CD4-positive, CD25-positive, alpha-beta regulatory T cell (primary cell): Measurements from ENCODE around the gene C1orf159. TPM values are rescaled to one million over a fixed set of nuclear protein-coding genes. Genes with fewer than 3 reads are reported as not detected.
"Not testable (repeated sequence)": the region's sequence is repeated elsewhere in the genome, so short reads cannot be mapped to it uniquely, and the experiment has no call there.

Experiments used
- ATAC-seq, 2 donors: fragments of 150-1000 bp; cut with Tn5 transposase; one replicate each; pipeline ENCODE4 v1.10.0; 2021; ENCODE audit warnings: low read depth in 2 of 2, moderate number of reproducible peaks in 2 of 2, moderate library complexity in 1 of 2
- DNase-seq, 3 donors: peaks; one replicate each; pipeline versions ENCODE4 v3.0.0 to v3.0.0-alpha.2; 2012 to 2022; ENCODE audit warnings: mixed read lengths in 1 of 3
- H3K27ac ChIP-seq: one replicate; pipeline ENCODE4 v1.7.0; 2013; ENCODE audit warnings: mild to moderate bottlenecking, low read length; ENCODE audit not compliant: insufficient read depth, poor library complexity, severe bottlenecking
- H3K27me3 ChIP-seq: one replicate; pipeline ENCODE4 v1.7.0; 2013; ENCODE audit warnings: low read length; ENCODE audit not compliant: control insufficient read depth, insufficient read depth
- H3K36me3 ChIP-seq: one replicate; pipeline ENCODE4 v1.7.0; 2013; ENCODE audit warnings: mild to moderate bottlenecking, low read length, moderate library complexity; ENCODE audit not compliant: control insufficient read depth, insufficient read depth
- H3K4me1 ChIP-seq: 2 replicates; pipeline ENCODE4 v1.7.0; 2013; ENCODE audit warnings: mild to moderate bottlenecking, low read length; ENCODE audit not compliant: insufficient read depth, control insufficient read depth, poor library complexity, severe bottlenecking
- H3K4me3 ChIP-seq: one replicate; pipeline ENCODE4 v1.7.0; 2013; ENCODE audit warnings: low read depth, mild to moderate bottlenecking, low read length, moderate library complexity
- H3K9me3 ChIP-seq, 2 experiments: 1 replicate in 1 of 2; 2 replicates in 1 of 2; pipeline ENCODE4 v1.7.0; 2013; ENCODE audit warnings: low read length in 2 of 2, mild to moderate bottlenecking in 1 of 2, moderate library complexity in 1 of 2; ENCODE audit not compliant: control insufficient read depth in 2 of 2
- H3K27ac Mint-ChIP-seq, 3 donors: one replicate each; pipeline ENCODE4 v1.8.0; 2020 to 2022; ENCODE audit warnings: mild to moderate bottlenecking in 3 of 3, mixed read lengths in 3 of 3, moderate library complexity in 2 of 3
- H3K27me3 Mint-ChIP-seq: one replicate; pipeline ENCODE4 v1.8.0; 2022; ENCODE audit warnings: mild to moderate bottlenecking, mixed read lengths
- H3K36me3 Mint-ChIP-seq: one replicate; pipeline ENCODE4 v1.8.0; 2020; ENCODE audit warnings: mixed read lengths
- H3K4me1 Mint-ChIP-seq, 4 donors: one replicate each; pipeline ENCODE4 v1.8.0; 2020 to 2022; ENCODE audit warnings: mixed read lengths in 4 of 4, mild to moderate bottlenecking in 1 of 4
- H3K4me3 Mint-ChIP-seq, 4 donors: one replicate each; pipeline ENCODE4 v1.8.0; 2020 to 2022; ENCODE audit warnings: mild to moderate bottlenecking in 4 of 4, mixed read lengths in 4 of 4, moderate library complexity in 3 of 4
- H3K9me3 Mint-ChIP-seq, 7 donors: one replicate each; pipeline ENCODE4 v1.8.0; 2020 to 2022; ENCODE audit warnings: mixed read lengths in 7 of 7, mild to moderate bottlenecking in 3 of 7, moderate library complexity in 2 of 7
- polyA plus RNA-seq, 4 donors: library from polyadenylated mRNA; unstranded; fragments of 300-500 nt; fragmentation: Illumina TruSeq; gene quantifications; one replicate each; pipeline ENCODE4 v1.2.3, GENCODE V29; 2021
- total RNA-seq: library from RNA; stranded (reverse); gene quantifications from one replicate; pipeline ENCODE4 v1.2.3, GENCODE V29; 2022

Gene C1orf159
- total and polyA plus RNA-seq, 5 donors from 2014 or later, result 3.0 to 20.0 (median 4.9) TPM

DNA sequence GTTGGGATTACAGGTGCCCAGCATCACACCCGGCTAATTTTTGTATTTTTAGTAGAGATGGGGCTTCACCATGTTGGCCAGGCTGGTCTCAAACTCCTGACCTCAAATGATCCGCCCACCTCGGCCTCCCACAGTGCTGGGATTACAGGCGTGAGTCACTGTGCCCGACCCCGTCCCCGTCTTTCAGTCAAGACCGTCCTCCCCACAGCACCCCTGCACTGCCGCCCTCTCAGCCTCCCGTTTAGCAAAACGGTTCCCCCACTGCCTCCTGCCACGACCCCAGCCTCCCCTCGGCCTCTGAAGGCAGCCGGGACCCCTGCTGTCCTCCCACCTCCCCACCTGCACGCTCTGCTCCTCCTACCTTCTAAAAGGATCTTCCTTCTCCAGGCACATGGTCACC lies 26.5 kb upstream of the C1orf159 start:
- not testable (repeated sequence) for DNase-seq, H3K4me3 ChIP-seq, H3K27me3 Mint-ChIP-seq, H3K27me3 ChIP-seq, H3K36me3 Mint-ChIP-seq, H3K36me3 ChIP-seq, ATAC-seq, H3K27ac ChIP-seq, H3K4me3 Mint-ChIP-seq, H3K9me3 Mint-ChIP-seq, H3K9me3 ChIP-seq
- Mint-ChIP-seq H3K4me1 (peaks cover 0 to 27% (median 8%) of the 10 kb centered on the region in 4 donors), H3K27ac (peak overlapping the region in 1 of 3 donors; percentile 12)
- H3K4me1 ChIP-seq, result peaks cover 33% of the 10 kb centered on the region

DNA sequence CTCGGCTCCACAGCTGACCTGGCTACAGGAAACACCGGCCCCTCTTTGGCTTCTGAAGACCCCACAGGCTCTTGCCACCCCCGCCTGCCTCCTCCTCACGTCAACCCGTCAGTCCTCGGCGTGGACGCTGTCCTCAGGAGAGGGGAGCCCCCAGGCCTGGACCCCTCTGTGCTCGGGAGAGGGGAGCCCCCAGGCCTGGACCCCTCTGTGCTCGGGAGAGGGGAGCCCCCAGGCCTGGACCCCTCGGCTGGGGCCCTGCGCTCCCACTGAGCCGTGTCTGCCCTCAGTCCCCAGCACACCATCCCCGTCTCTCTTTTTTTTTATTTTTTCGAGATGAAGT lies 26.0 kb upstream of the C1orf159 start:
- no peak overlapping the region for H3K4me3 ChIP-seq
- Mint-ChIP-seq H3K27ac (no peak overlapping the region), H3K36me3 (no peaks in the 10 kb centered on the region), H3K4me1 (peaks cover 0 to 28% (median 9%) of the 10 kb centered on the region in 4 donors), H3K9me3 (no peaks in the 10 kb centered on the region), H3K4me3 (no peak overlapping the region), H3K27me3 (no peaks in the 10 kb centered on the region)
- ATAC-seq, result no peak
- no peak overlapping the region for H3K27ac ChIP-seq
- H3K36me3 ChIP-seq, result no peaks in the 10 kb centered on the region
- H3K27me3 ChIP-seq, result no peaks in the 10 kb centered on the region
- no peaks in the 10 kb centered on the region for H3K9me3 ChIP-seq
- peaks cover 36% of the 10 kb centered on the region for H3K4me1 ChIP-seq
- DNase-seq, result no peak

DNA sequence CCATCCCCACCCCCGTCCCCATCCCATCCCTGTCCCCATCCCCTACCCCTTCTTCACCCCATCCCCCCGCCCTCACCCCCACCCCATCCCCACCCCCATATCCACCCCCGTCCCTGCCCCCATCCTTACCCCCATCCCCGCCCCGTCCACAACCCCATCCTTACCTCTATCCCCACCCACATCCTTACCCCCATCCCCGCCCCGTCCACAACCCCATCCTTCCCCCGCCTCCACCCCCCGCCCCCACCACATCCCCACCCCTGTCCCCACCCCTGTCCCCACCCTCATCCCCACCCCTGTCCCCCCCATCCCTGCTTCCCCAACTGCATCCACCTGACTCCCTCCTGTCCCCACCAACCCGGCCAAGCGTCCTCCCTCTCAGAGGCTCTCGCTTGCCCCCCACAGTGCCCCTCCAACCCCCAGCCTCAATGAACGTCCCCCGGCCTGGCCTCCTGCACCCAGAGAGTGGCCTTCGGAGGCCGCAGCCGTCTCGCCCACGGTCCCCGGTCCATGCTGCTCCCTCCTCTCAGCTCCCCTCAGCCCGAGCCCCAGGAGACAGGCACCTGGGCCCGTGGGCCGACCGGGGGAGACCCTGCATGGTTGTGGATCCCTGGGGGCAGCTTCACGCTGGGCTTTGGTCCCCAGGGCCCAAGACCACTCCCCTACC lies 25.5 kb upstream of the C1orf159 start:
- Histone ChIP-seq H3K27ac (no peak overlapping the region), H3K27me3 (no peaks in the 10 kb centered on the region), H3K36me3 (no peaks in the 10 kb centered on the region), H3K4me1 (peaks cover 41% of the 10 kb centered on the region), H3K9me3 (no peaks in the 10 kb centered on the region), H3K4me3 (no peak overlapping the region)
- no peak overlapping the region for H3K27ac Mint-ChIP-seq
- H3K4me3 Mint-ChIP-seq, result peak overlapping the region in 1 of 4 donors; percentile 7
- no peaks in the 10 kb centered on the region for H3K27me3 Mint-ChIP-seq
- H3K4me1 Mint-ChIP-seq, result peaks cover 0 to 30% (median 9%) of the 10 kb centered on the region in 4 donors
- no peaks in the 10 kb centered on the region for H3K36me3 Mint-ChIP-seq
- DNase-seq, result no peak
- no peak for ATAC-seq
- H3K9me3 Mint-ChIP-seq, result peaks cover 0 to under 1% (median 0%) of the 10 kb centered on the region in 7 donors

DNA sequence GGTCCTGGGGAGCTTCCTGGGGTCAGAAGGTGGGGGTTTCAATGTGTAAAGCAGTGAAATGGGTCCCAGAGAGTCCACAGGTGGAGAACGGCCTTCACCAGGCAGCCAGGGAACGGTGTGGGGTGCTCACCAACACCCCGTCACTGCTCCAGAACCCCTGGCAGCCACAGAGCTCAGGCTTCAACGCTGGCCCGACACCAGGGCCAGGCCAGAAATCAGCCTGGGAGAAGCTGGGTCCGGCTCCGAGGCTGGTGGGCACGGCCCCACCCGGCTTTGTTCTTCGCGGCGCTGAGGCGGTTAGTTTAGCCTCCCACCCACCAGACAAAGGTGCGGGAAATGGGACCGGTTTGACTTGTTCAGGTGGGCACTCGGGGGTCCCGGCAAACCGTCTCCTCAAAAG lies 24.8 kb upstream of the C1orf159 start:
- Histone ChIP-seq H3K36me3 (no peaks in the 10 kb centered on the region), H3K4me1 (peaks cover 46% of the 10 kb centered on the region), H3K27me3 (no peaks in the 10 kb centered on the region), H3K9me3 (no peaks in the 10 kb centered on the region), H3K27ac (no peak overlapping the region), H3K4me3 (no peak overlapping the region)
- Mint-ChIP-seq H3K4me1 (peaks cover 0 to 33% (median 10%) of the 10 kb centered on the region in 4 donors), H3K36me3 (no peaks in the 10 kb centered on the region), H3K9me3 (peaks cover 0 to 2% (median 0%) of the 10 kb centered on the region in 7 donors), H3K27me3 (no peaks in the 10 kb centered on the region), H3K4me3 (no peak overlapping the region), H3K27ac (no peak overlapping the region)
- ATAC-seq (no peak), DNase-seq (no peak)

DNA sequence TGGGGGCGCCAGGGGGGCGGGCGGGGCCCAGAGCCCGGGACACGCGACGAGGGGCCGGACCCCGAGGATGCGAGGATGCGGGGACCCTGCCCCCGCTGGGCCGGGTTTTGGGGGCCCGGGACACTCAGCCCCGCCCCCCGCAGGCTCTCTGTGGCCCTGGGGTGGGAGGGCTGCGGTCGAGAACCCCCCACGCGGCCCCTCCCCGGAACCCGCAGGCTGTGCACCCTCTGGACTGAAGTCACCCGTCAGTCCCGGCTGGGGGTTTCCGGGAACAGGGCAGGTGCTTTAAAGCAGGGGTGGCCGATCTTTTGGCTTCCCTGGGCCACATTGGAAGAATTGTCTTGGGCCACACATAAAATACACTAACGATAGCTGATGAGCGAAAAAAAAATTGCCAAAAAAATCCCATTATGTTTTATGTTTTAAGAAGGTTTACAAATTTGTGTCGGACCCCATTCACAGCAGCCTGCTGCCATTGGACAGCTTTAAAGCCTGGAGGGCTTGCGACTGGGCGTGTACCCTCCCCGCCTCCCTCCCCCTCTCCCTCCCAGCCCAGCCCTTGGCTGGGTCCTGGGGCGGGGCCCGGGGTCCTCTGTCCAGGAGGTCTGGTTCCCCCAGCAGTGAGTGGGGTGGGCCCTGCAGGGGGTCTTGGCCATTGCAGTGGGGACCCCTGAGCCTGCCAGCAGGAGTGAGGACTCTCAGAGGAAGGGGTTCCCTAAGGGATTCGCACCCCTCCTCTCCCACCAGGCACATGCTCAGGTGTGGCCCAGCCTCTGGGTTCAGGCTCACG lies 21.6 kb upstream of the C1orf159 start:
- peaks cover 0 to 19% (median 7%) of the 10 kb centered on the region in 4 donors for H3K4me1 Mint-ChIP-seq
- DNase-seq, result peak; percentile 63 to 77 (median 64)
- H3K4me1 ChIP-seq, result peaks cover 23% of the 10 kb centered on the region
- no peak overlapping the region for H3K4me3 ChIP-seq
- peak overlapping the region; percentile 61 for H3K27ac ChIP-seq
- H3K9me3 Mint-ChIP-seq, result peaks cover 0 to 2% (median 0%) of the 10 kb centered on the region in 7 donors
- peak; percentile 72 to 74 for ATAC-seq
- peak overlapping the region in 2 of 3 donors; percentile 85 to 92 for H3K27ac Mint-ChIP-seq
- H3K4me3 Mint-ChIP-seq, result peak overlapping the region; percentile 71 to 82 (median 78)
- H3K27me3 Mint-ChIP-seq, result no peaks in the 10 kb centered on the region
- no peaks in the 10 kb centered on the region for H3K36me3 Mint-ChIP-seq
- H3K36me3 ChIP-seq, result no peaks in the 10 kb centered on the region
- no peaks in the 10 kb centered on the region for H3K27me3 ChIP-seq
- H3K9me3 ChIP-seq, result no peaks in the 10 kb centered on the region

DNA sequence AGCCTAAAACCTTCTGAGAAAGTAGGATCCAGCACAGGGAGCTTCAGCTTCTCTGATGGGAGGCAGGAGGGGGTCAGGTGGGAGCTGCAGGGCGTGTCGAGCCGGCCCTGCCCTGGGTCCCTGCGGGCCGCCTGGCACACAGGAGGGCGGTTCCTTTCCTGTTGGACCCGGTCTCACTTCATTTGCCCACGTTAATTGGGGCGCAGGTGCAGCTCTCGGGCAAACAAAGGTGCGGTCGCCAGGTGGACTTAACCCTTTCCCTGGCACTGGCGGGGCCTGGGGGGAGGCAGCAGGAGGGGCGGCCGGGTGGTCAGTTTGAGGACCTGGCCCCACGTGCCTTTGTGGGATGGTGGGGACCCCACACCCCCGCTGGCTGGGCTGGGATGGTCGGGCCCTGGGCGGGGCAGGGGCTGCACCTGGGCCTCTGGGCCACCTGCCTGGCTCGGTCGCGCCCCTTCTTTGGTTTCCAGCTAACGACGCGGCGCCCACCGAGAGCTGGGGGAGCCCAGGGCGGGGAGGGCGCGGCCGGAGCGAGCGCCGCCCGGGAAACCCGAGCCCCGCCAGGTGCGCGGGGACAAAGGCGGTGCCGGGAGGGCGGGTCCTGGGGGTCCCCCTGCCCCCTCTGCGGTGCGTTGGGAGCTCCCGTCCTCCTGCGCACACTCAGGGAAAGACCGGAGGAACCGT lies 20.8 kb upstream of the C1orf159 start:
- peak overlapping the region in 1 of 3 donors; percentile 94 for H3K27ac Mint-ChIP-seq
- peak overlapping the region; percentile 61 for H3K27ac ChIP-seq
- H3K9me3 ChIP-seq, result no peaks in the 10 kb centered on the region
- peak in 1 of 2 donors; percentile 12 for ATAC-seq
- peaks cover 23% of the 10 kb centered on the region for H3K4me1 ChIP-seq
- H3K4me3 ChIP-seq, result no peak overlapping the region
- peaks cover 0 to 2% (median 0%) of the 10 kb centered on the region in 7 donors for H3K9me3 Mint-ChIP-seq
- no peaks in the 10 kb centered on the region for H3K27me3 ChIP-seq
- H3K36me3 Mint-ChIP-seq, result no peaks in the 10 kb centered on the region
- peak overlapping the region in 2 of 4 donors; percentile 56 to 58 for H3K4me3 Mint-ChIP-seq
- no peak for DNase-seq
- H3K27me3 Mint-ChIP-seq, result no peaks in the 10 kb centered on the region
- no peaks in the 10 kb centered on the region for H3K36me3 ChIP-seq
- peaks cover 0 to 17% (median 7%) of the 10 kb centered on the region in 4 donors for H3K4me1 Mint-ChIP-seq

DNA sequence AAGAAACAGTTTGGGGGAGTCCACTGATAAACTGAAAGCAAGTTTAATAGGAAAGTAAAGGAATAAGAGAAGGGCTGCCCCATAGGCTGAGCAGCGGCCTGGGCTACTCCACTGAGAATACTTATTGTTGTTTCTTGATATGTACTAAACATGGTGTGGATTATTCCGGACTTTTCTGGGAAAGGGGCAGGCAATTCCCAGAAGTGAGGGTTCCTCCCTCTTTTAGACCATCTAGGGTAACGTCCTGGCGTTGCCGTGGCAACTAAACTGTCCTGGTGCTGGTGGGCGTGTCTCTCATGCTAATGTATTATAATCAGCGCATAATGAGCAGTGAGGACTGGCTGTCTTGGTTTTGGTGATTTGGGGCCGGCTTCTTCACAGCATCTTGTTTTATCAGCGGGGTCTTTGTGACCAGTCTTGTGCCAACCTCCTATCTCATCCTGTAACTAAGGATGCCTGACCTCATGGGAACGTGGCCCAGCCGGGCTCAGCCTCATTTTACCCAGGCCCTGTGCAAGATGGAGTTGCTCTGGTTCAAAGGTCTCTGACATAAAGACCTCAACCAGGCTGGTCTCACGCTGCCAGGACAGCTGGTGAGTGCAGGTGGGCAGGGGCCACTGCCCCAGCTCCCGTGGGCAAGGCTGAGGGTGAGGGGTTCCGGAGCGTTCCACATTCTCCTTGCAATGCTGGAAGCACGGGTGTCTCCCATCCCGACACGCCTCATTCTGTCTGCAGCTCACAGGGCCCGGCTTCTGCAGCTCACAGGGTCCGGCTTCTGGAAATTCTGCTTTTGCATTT lies 19.6 kb upstream of the C1orf159 start:
- Histone ChIP-seq H3K27ac (no peak overlapping the region), H3K9me3 (no peaks in the 10 kb centered on the region), H3K27me3 (no peaks in the 10 kb centered on the region), H3K36me3 (no peaks in the 10 kb centered on the region), H3K4me1 (peaks cover 23% of the 10 kb centered on the region), H3K4me3 (no peak overlapping the region)
- ATAC-seq (no peak), DNase-seq (no peak)
- no peaks in the 10 kb centered on the region for H3K27me3 Mint-ChIP-seq
- peaks cover 0 to 17% (median 7%) of the 10 kb centered on the region in 4 donors for H3K4me1 Mint-ChIP-seq
- H3K27ac Mint-ChIP-seq, result no peak overlapping the region
- peaks cover 0 to 2% (median 0%) of the 10 kb centered on the region in 7 donors for H3K9me3 Mint-ChIP-seq
- H3K36me3 Mint-ChIP-seq, result no peaks in the 10 kb centered on the region
- H3K4me3 Mint-ChIP-seq, result peak overlapping the region; percentile 8 to 81 (median 44)
